MCF 10A (cell line): Measurements from ENCODE around the gene KCNJ15. TPM values are rescaled to one million over a fixed set of nuclear protein-coding genes. Genes with fewer than 3 reads are reported as not detected.

Experiments used
- BruUV-seq: library from RNA; stranded (reverse); fragments of 400-500 nt; replicated peaks from 2 replicates; lab custom pipeline; 2021; lab: Mats Ljungman, UMichigan
- CTCF ChIA-PET: fragments of 300-600 bp; sonication (Branson Sonifier 250); formaldehyde crosslinking; extraction: SDS; loops from one replicate; lab custom pipeline; 2021; ENCODE audit warnings: antibody characterized with exemption, inconsistent platforms; lab: Yijun Ruan, JAX
- POLR2A ChIA-PET: fragments of 300-600, 350-650 bp; sonication (Branson Sonifier 250); formaldehyde crosslinking; extraction: SDS; loops from one replicate; lab custom pipeline; 2020; ENCODE audit warnings: antibody characterized with exemption, inconsistent platforms; lab: Yijun Ruan, JAX
- DNase-seq: peaks from one replicate; pipeline ENCODE4 v3.0.0-alpha.2; 2018; ENCODE audit not compliant: unreplicated experiment
- H3K27ac Mint-ChIP-seq: one replicate; pipeline ENCODE4 v1.8.0; 2022; ENCODE audit warnings: mild to moderate bottlenecking, low read depth, mixed read lengths; ENCODE audit not compliant: unreplicated experiment
- H3K27me3 Mint-ChIP-seq: one replicate; pipeline ENCODE4 v1.8.0; 2022; ENCODE audit warnings: mixed read lengths; ENCODE audit not compliant: insufficient read depth, unreplicated experiment
- H3K36me3 Mint-ChIP-seq: one replicate; pipeline ENCODE4 v1.8.0; 2022; ENCODE audit warnings: mild to moderate bottlenecking, moderate library complexity, mixed read lengths; ENCODE audit not compliant: insufficient read depth, unreplicated experiment
- H3K4me1 Mint-ChIP-seq: one replicate; pipeline ENCODE4 v1.8.0; 2022; ENCODE audit warnings: mixed read lengths; ENCODE audit not compliant: insufficient read depth, unreplicated experiment
- H3K4me3 Mint-ChIP-seq: one replicate; pipeline ENCODE4 v1.8.0; 2022; ENCODE audit warnings: mild to moderate bottlenecking, moderate library complexity, mixed read lengths; ENCODE audit not compliant: unreplicated experiment
- H3K9me3 Mint-ChIP-seq: one replicate; pipeline ENCODE4 v1.8.0; 2022; ENCODE audit warnings: mixed read lengths; ENCODE audit not compliant: unreplicated experiment
- CTCF ChIP-seq: fragments of 200-600 bp; IDR thresholded peaks from one replicate; pipeline ENCODE4 v1.8.0; 2022; ENCODE audit warnings: antibody characterized with exemption, mild to moderate bottlenecking; ENCODE audit not compliant: unreplicated experiment
- intact Hi-C: fragments of 100-400 bp; cut with micrococcal nuclease; formaldehyde crosslinking; loops from 2 replicates; pipeline ENCODE4 v1.14.1; 2022
- total RNA-seq: library from RNA; stranded (reverse); gene quantifications from 2 replicates; pipeline ENCODE4 v1.2.3, GENCODE V29; 2022

KCNJ15 gene
- total RNA-seq, 1 experiment from 2014 or later: 2.2 TPM

GRCh38 chr21:38287476-38287875 is 30.7 kb downstream of the KCNJ15 start:
- ChIA-PET CTCF (interaction anchor here (0.8 kb wide), 1 partner anchor 65 kb away, joined by 3 read pairs; no protein-coding TSS in a partner anchor), POLR2A (interaction anchor here (1.2 kb wide), 1 partner anchor 19 kb away, joined by 4 read pairs; no protein-coding TSS in a partner anchor)
- H3K27ac Mint-ChIP-seq: peak overlapping the region; percentile 62
- H3K4me3 Mint-ChIP-seq: no peak overlapping the region
- no peaks in the 10 kb centered on the region for H3K36me3 Mint-ChIP-seq
- no peaks in the 10 kb centered on the region for H3K9me3 Mint-ChIP-seq
- no peak for DNase-seq
- TF ChIP-seq CTCF: no peak
- H3K4me1 Mint-ChIP-seq: peaks cover 51% of the 10 kb centered on the region
- no TSS peak for BruUV-seq
- intact Hi-C loops: no loop called here
- H3K27me3 Mint-ChIP-seq: no peaks in the 10 kb centered on the region

GRCh38 chr21:38289705-38290485 is 33.1 kb downstream of the KCNJ15 start:
- peak overlapping the region; percentile 41 for H3K4me3 Mint-ChIP-seq
- TSS peak; percentile 76 for BruUV-seq
- no peaks in the 10 kb centered on the region for H3K9me3 Mint-ChIP-seq
- CTCF ChIA-PET: interaction anchor here (0.9 to 1.4 kb wide), 2 partner anchors 62 to 70 kb away, joined by 4 to 5 read pairs; no protein-coding TSS in a partner anchor
- TF ChIP-seq CTCF: no peak
- no peaks in the 10 kb centered on the region for H3K27me3 Mint-ChIP-seq
- H3K4me1 Mint-ChIP-seq: peaks cover 38% of the 10 kb centered on the region
- DNase-seq: peak; percentile 98
- intact Hi-C loops: no loop called here
- no peaks in the 10 kb centered on the region for H3K36me3 Mint-ChIP-seq
- POLR2A ChIA-PET: interaction anchor here (0.7 to 4.2 kb wide), 12 partner anchors 9 to 371 kb away, joined by 3 to 35 read pairs (median 4); no protein-coding TSS in a partner anchor
- H3K27ac Mint-ChIP-seq: peak overlapping the region; percentile 77

- no peaks in the 10 kb centered on the region for H3K36me3 Mint-ChIP-seq
- peaks cover 40% of the 10 kb centered on the region for H3K4me1 Mint-ChIP-seq
- TF ChIP-seq CTCF: no peak
- no peaks in the 10 kb centered on the region for H3K9me3 Mint-ChIP-seq
- no TSS peak for BruUV-seq
- H3K27ac Mint-ChIP-seq: peak overlapping the region; percentile 77
- DNase-seq: no peak
- POLR2A ChIA-PET: interaction anchor here (0.8 to 4.2 kb wide), 10 partner anchors 10 to 150 kb away, joined by 3 to 35 read pairs (median 4); no protein-coding TSS in a partner anchor
- no peaks in the 10 kb centered on the region for H3K27me3 Mint-ChIP-seq
- intact Hi-C loops: no loop called here
- H3K4me3 Mint-ChIP-seq: no peak overlapping the region
- CTCF ChIA-PET: interaction anchor here (0.9 to 2.5 kb wide), 3 partner anchors 13 to 71 kb away, joined by 4 to 10 read pairs (median 5); no protein-coding TSS in a partner anchor
Measured at GRCh38 chr21:38290809-38291208, 34.0 kb downstream of the KCNJ15 start.

GRCh38 chr21:38291874-38292273 is 35.1 kb downstream of the KCNJ15 start:
- DNase-seq: no peak
- H3K36me3 Mint-ChIP-seq: no peaks in the 10 kb centered on the region
- intact Hi-C loops: no loop called here
- no TSS peak for BruUV-seq
- H3K27me3 Mint-ChIP-seq: no peaks in the 10 kb centered on the region
- H3K4me3 Mint-ChIP-seq: no peak overlapping the region
- CTCF ChIA-PET: interaction anchor here (0.6 to 2.5 kb wide), 5 partner anchors 8 to 167 kb away, joined by 3 to 10 read pairs (median 5); no protein-coding TSS in a partner anchor
- TF ChIP-seq CTCF: no peak
- H3K4me1 Mint-ChIP-seq: peaks cover 42% of the 10 kb centered on the region
- POLR2A ChIA-PET: interaction anchor here (0.8 to 4.2 kb wide), 9 partner anchors 8 to 60 kb away, joined by 3 to 35 read pairs (median 4); no protein-coding TSS in a partner anchor
- H3K27ac Mint-ChIP-seq: peak overlapping the region; percentile 27
- no peaks in the 10 kb centered on the region for H3K9me3 Mint-ChIP-seq
